Activated CD4-positive, alpha-beta memory T cell treated with anti-CD3 and anti-CD28 coated beads, Interleukin-2, amount 10 ng/mL, durations not matched to agents 7 days and 5 days (primary cell): ENCODE results near the gene TTC9B. TPM values are rescaled to one million over a fixed set of nuclear protein-coding genes. Genes with fewer than 3 reads are reported as not detected.

ENCODE experiments used
- CTCF ChIA-PET: fragments of 350-600 bp; sonication (Branson Sonifier 250); formaldehyde crosslinking; loops from one replicate; lab custom pipeline; 2021; ENCODE audit warnings: antibody characterized with exemption, inconsistent platforms; lab: Charles Lee
- POLR2A ChIA-PET: fragments of 350-600 bp; sonication (Branson Sonifier 250); formaldehyde crosslinking; loops from one replicate; lab custom pipeline; 2021; ENCODE audit warnings: antibody characterized with exemption; lab: Charles Lee
- DNase-seq: peaks from one replicate; pipeline ENCODE4 v3.0.0-alpha.2; 2020
- H3K27ac Mint-ChIP-seq: one replicate; pipeline ENCODE4 v1.8.0; 2021; ENCODE audit warnings: mild to moderate bottlenecking, mixed read lengths
- H3K27me3 Mint-ChIP-seq: one replicate; pipeline ENCODE4 v1.8.0; 2021; ENCODE audit warnings: mixed read lengths
- H3K36me3 Mint-ChIP-seq: one replicate; pipeline ENCODE4 v1.8.0; 2021; ENCODE audit warnings: low read depth, mixed read lengths
- H3K4me1 Mint-ChIP-seq: one replicate; pipeline ENCODE4 v1.8.0; 2021; ENCODE audit warnings: mixed read lengths
- H3K4me3 Mint-ChIP-seq: one replicate; pipeline ENCODE4 v1.8.0; 2021; ENCODE audit warnings: mild to moderate bottlenecking, mixed read lengths
- H3K9me3 Mint-ChIP-seq: one replicate; pipeline ENCODE4 v1.8.0; 2021; ENCODE audit warnings: mixed read lengths
- total RNA-seq, 2 experiments: library from RNA; stranded (reverse); gene quantifications; one replicate each; pipeline ENCODE4 v1.2.3, GENCODE V29; 2021

TTC9B gene
- total RNA-seq, 2 experiments from 2014 or later: not detected

DNA sequence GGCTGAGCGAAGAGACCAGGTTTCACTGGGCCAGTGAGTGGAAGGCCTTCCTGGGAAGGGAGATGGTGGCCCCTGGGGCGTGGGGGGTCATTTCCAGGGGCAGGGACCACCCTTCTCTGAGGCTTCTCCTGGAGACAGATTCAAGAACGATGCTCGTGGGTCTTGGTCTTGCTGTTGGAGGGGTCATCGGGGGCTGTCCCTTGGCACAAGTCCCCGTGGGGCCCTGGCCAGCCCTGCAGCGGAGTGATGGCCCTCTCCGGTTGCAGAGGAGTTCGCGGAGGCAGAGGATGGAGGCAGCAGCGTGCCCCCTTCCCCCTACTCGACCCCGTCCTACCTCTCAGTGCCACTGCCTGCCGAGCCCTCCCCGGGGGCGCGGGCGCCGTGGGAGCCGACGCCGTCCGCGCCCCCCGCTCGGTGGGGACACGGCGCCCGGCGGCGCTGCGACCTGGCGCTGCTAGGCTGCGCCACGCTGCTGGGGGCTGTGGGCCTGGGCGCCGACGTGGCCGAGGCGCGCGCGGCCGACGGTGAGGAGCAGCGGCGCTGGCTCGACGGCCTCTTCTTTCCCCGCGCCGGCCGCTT, 4.8 kb downstream of the TTC9B start:
- H3K27ac Mint-ChIP-seq: no peak overlapping the region
- H3K4me3 Mint-ChIP-seq: no peak overlapping the region

DNA sequence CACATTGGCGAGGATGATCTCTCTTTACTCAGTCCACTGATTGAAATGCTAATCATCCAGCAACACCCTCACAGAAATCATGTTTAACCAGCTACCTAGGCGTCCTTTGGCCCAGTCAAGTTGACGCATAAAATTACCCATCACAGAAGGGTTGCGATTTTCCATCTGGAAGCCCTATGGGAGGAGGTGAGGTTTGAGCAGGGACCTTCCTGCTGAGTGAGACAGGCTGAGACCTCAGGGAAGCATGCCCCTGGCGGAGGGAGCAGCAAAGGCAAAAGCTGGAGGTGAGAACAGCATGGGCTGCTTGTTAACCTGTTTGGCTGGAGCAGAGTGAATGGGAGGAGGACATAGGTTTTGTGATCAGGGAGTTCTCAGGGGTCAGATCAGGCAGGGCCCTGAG, 7.3 kb downstream of the TTC9B start:
- H3K9me3 Mint-ChIP-seq: no peaks in the 10 kb centered on the region
- ChIA-PET POLR2A (no interaction called here), CTCF (interaction anchor here (0.6 kb wide), 1 partner anchor 18 kb away, joined by 3 read pairs; no protein-coding TSS in a partner anchor)
- no peaks in the 10 kb centered on the region for H3K27me3 Mint-ChIP-seq
- no peak overlapping the region for H3K27ac Mint-ChIP-seq
- H3K36me3 Mint-ChIP-seq: no peaks in the 10 kb centered on the region
- H3K4me3 Mint-ChIP-seq: no peak overlapping the region
- no peak for DNase-seq
- no peaks in the 10 kb centered on the region for H3K4me1 Mint-ChIP-seq

More for the DNA sequence above, 4.8 kb downstream of the TTC9B start:
- H3K36me3 Mint-ChIP-seq: no peaks in the 10 kb centered on the region
- H3K9me3 Mint-ChIP-seq: no peaks in the 10 kb centered on the region
- H3K27me3 Mint-ChIP-seq: peaks cover 15% of the 10 kb centered on the region
- CTCF ChIA-PET: no interaction called here
- no peak for DNase-seq
- peaks cover 7% of the 10 kb centered on the region for H3K4me1 Mint-ChIP-seq
- POLR2A ChIA-PET: no interaction called here

DNA sequence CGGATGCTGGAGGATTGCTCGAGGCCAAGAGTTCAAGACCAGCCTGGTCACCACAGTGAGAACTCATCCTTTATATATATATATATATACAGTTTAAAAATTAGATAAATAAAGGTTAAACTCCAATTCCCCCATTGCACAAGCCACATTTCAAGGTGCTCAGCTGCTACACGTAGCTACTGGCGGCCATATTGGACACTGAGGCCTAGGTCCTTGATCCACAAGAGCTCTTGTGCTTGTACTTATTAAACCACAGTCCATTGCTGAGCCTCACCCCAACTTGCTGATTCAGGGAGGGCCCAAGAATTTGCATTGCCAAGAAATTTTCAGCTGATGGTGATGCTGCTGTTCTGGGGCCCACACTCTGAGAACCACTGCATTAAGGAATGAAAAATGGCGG, 9.6 kb downstream of the TTC9B start:
- no peak overlapping the region for H3K4me3 Mint-ChIP-seq
- CTCF ChIA-PET: no interaction called here
- no peaks in the 10 kb centered on the region for H3K36me3 Mint-ChIP-seq
- DNase-seq: no peak
- H3K27me3 Mint-ChIP-seq: no peaks in the 10 kb centered on the region
- H3K9me3 Mint-ChIP-seq: no peaks in the 10 kb centered on the region
- no peaks in the 10 kb centered on the region for H3K4me1 Mint-ChIP-seq
- POLR2A ChIA-PET: no interaction called here
- no peak overlapping the region for H3K27ac Mint-ChIP-seq

DNA sequence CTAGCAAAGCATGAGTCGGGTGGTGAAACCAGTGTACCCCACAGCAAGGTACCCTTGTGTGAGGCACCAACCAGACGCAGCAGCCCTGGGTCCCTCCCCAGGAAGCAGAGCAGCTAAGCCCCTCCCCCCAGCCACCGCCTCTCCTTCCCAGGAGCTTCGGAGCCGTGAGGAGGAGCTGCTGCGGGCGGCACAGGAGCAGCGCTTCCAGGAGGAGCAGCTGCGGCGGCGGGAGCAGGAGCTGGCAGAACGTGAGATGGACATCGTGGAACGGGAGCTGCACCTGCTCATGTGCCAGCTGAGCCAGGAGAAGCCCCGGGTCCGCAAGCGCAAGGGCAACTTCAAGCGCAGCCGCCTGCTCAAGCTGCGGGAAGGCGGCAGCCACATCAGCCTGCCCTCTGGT, 12.4 kb downstream of the TTC9B start:
- no peaks in the 10 kb centered on the region for H3K4me1 Mint-ChIP-seq
- POLR2A ChIA-PET: no interaction called here
- no peaks in the 10 kb centered on the region for H3K36me3 Mint-ChIP-seq
- DNase-seq: no peak
- H3K9me3 Mint-ChIP-seq: no peaks in the 10 kb centered on the region
- no peak overlapping the region for H3K27ac Mint-ChIP-seq
- no peak overlapping the region for H3K4me3 Mint-ChIP-seq
- no peaks in the 10 kb centered on the region for H3K27me3 Mint-ChIP-seq
- CTCF ChIA-PET: interaction anchor here (0.6 kb wide), 1 partner anchor 998 kb away, joined by 5 read pairs; no protein-coding TSS in a partner anchor

DNA sequence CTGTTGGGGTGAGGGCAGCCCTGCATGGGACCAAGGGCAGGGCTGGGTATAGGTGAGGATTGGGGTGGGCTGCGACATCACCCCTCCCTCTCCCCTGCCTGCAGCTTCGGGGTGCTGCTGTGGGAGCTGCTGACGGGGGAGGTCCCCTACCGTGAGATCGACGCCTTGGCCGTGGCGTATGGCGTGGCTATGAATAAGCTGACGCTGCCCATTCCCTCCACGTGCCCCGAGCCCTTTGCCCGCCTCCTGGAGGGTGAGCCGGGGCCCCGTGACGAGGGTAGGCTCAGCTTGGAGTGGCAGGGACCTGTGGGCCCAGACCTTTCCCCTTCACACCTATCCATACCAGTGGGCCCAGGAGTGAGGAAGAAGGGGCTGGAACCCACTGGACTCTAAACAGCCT, 13.8 kb downstream of the TTC9B start:
- no peaks in the 10 kb centered on the region for H3K9me3 Mint-ChIP-seq
- no peak overlapping the region for H3K4me3 Mint-ChIP-seq
- DNase-seq: no peak
- H3K4me1 Mint-ChIP-seq: no peaks in the 10 kb centered on the region
- CTCF ChIA-PET: no interaction called here
- no peaks in the 10 kb centered on the region for H3K27me3 Mint-ChIP-seq
- peaks cover under 1% of the 10 kb centered on the region for H3K36me3 Mint-ChIP-seq
- no peak overlapping the region for H3K27ac Mint-ChIP-seq
- POLR2A ChIA-PET: no interaction called here

DNA sequence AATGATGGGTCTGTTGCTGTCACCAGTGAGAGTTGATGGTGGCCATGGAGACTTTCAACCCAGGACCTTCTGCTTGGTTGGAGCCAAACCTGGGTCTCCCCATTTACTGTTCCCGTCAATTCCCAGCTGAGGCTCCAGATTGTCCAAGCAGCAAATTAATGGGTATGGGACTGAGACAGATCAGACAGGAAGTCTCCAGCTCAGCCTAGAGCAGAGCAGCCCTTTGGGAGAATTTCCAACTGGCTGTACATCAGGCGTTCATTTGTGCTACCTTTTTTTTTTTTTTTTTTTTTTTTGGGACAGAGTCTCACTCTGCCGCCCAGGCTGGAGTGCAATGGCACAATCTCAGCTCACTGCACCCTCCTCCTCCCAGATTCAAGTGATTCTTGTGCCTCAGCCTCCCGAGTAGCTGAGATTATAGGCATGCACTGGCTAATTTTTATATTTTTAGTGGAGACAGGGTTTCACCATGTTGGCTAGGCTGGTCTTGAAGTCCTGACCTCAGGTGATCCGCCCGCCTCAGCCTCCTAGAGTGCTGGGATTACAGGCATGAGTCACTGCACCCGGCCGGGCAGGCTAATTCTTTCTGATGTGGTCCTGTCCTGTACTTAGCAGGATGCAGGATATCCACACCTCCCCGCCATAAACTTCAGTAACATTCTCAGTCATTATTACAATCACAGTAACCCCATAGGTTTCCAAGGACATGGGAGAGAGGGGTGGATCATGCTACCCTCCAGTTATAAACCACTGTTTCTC, 17.7 kb downstream of the TTC9B start:
- ChIA-PET CTCF (no interaction called here), POLR2A (no interaction called here)
- Mint-ChIP-seq H3K4me1 (no peaks in the 10 kb centered on the region), H3K4me3 (no peak overlapping the region), H3K27ac (no peak overlapping the region), H3K27me3 (no peaks in the 10 kb centered on the region), H3K9me3 (no peaks in the 10 kb centered on the region), H3K36me3 (peaks cover 2% of the 10 kb centered on the region)
- no peak for DNase-seq

DNA sequence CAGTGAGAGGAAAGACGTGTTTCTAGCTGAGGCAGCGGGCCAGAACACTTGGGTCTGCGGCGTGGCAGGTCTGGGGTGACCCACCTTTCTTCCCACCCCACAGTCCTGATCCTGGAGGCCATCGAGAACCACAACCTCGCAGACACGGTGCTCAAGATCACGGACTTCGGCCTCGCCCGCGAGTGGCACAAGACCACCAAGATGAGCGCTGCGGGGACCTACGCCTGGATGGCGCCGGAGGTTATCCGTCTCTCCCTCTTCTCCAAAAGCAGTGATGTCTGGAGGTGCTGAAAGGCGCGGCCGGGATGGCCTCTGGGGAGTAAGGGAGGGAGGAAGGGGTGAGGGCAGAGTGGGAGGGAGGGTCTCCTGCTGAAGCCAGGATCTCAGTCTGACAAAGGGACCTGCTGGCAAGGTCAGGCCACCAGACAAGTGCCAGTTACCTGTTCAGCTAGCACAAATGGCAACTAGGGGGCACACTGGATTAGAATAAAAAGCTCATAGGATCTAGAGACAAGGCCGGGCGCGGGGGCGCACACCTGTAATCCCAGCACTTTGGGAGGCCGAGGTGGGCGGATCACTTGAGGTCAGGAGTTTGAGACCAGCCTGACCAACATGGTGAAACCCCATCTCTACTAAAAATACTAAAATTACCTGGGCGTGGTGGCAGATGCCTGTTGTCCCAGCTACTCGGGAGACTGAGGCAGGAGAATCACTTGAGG, 19.8 kb downstream of the TTC9B start:
- Mint-ChIP-seq H3K27me3 (no peaks in the 10 kb centered on the region), H3K4me1 (peaks cover 6% of the 10 kb centered on the region), H3K4me3 (no peak overlapping the region), H3K27ac (no peak overlapping the region), H3K9me3 (no peaks in the 10 kb centered on the region), H3K36me3 (peaks cover 2% of the 10 kb centered on the region)
- ChIA-PET POLR2A (no interaction called here), CTCF (no interaction called here)
- no peak for DNase-seq

DNA sequence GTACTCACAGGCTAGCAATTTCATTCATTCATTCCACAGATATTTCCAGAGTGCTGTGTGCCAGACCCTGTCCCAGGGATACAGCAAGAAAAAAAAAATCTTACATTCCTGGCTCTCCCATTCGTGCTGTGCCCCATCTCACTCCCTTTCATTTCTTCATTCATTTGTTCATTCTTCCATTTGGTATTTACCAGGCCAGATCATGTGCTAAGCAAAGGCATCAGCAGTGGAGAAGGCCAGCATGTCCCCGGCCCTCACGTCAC, 24.7 kb downstream of the TTC9B start:
- Mint-ChIP-seq H3K36me3 (no peaks in the 10 kb centered on the region), H3K4me3 (no peak overlapping the region)

DNA sequence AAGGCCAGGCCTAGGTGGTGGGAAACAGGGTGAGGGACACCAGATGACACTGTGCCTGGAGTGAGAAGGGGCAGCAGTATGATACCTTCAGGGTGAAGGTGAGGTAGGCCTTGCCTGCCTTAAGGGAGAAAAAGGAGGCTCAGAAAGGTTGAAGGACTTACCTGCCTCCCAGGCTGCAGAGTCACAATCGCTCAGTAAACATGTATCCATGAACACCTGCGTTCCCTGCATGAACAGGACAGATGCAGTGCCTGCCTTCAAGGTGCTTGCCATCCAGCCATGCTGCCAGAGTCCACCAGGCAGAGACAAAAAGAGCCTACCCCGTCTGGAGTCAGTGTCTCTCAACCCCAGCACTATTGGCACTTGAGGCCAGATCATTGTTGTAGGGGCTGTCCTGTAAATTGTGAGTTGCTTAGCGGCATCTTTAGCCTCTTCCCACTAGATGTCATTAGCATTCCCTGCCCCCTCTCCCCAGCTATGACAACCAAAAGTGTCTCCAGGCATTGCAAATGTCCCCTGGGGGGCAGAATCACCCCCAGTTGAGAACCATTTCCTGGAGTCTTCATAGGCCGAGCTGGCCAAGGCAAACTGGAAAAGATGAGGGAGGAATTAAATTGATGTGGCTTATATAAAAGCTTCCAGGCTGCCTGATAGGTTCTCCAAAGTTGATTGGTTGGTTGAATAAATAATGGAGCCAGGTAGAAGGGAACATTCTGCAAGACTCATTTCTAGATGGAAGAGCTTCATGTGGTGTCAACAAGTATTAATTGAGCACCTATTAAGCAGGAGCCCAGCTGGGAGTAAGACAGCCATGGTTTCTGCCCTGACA, 25.2 kb downstream of the TTC9B start:
- no peaks in the 10 kb centered on the region for H3K9me3 Mint-ChIP-seq
- H3K36me3 Mint-ChIP-seq: no peaks in the 10 kb centered on the region
- DNase-seq: no peak
- POLR2A ChIA-PET: no interaction called here
- peaks cover 19% of the 10 kb centered on the region for H3K4me1 Mint-ChIP-seq
- H3K4me3 Mint-ChIP-seq: peak overlapping the region; percentile 63
- no peaks in the 10 kb centered on the region for H3K27me3 Mint-ChIP-seq
- CTCF ChIA-PET: no interaction called here
- H3K27ac Mint-ChIP-seq: no peak overlapping the region

More for the DNA sequence above, 24.7 kb downstream of the TTC9B start:
- no peaks in the 10 kb centered on the region for H3K9me3 Mint-ChIP-seq
- ChIA-PET POLR2A (no interaction called here), CTCF (no interaction called here)
- no peak overlapping the region for H3K27ac Mint-ChIP-seq
- no peaks in the 10 kb centered on the region for H3K27me3 Mint-ChIP-seq
- DNase-seq: no peak
- peaks cover 19% of the 10 kb centered on the region for H3K4me1 Mint-ChIP-seq

DNA sequence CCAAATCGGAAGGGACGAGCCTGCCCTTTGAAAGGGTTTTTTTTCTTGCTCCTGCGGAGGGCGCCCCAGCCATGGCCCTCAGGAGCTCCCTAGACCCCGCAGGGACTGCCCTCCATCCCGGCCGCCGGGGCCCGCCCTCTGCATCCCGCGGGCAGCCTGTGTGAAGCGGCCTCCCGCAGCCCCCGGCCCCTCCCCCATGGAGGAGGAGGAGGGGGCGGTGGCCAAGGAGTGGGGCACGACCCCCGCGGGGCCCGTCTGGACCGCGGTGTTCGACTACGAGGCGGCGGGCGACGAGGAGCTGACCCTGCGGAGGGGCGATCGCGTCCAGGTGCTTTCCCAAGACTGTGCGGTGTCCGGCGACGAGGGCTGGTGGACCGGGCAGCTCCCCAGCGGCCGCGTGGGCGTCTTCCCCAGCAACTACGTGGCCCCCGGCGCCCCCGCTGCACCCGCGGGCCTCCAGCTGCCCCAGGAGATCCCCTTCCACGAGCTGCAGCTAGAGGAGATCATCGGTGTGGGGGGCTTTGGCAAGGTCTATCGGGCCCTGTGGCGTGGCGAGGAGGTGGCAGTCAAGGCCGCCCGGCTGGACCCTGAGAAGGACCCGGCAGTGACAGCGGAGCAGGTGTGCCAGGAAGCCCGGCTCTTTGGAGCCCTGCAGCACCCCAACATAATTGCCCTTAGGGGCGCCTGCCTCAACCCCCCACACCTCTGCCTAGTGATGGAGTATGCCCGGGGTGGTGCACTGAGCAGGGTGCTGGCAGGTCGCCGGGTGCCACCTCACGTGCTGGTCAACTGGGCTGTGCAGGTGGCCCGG, 26.1 kb downstream of the TTC9B start:
- CTCF ChIA-PET: interaction anchor here (0.6 kb wide), 1 partner anchor 1784 kb away, joined by 3 read pairs; no protein-coding TSS in a partner anchor
- H3K4me3 Mint-ChIP-seq: peak overlapping the region; percentile 63
- H3K9me3 Mint-ChIP-seq: no peaks in the 10 kb centered on the region
- DNase-seq: peak; percentile 28
- POLR2A ChIA-PET: interaction anchor here (1.1 to 1.5 kb wide), 2 partner anchors 11 to 102 kb away, joined by 3 to 4 read pairs; no protein-coding TSS in a partner anchor
- no peaks in the 10 kb centered on the region for H3K27me3 Mint-ChIP-seq
- H3K36me3 Mint-ChIP-seq: no peaks in the 10 kb centered on the region
- no peak overlapping the region for H3K27ac Mint-ChIP-seq
- peaks cover 19% of the 10 kb centered on the region for H3K4me1 Mint-ChIP-seq

DNA sequence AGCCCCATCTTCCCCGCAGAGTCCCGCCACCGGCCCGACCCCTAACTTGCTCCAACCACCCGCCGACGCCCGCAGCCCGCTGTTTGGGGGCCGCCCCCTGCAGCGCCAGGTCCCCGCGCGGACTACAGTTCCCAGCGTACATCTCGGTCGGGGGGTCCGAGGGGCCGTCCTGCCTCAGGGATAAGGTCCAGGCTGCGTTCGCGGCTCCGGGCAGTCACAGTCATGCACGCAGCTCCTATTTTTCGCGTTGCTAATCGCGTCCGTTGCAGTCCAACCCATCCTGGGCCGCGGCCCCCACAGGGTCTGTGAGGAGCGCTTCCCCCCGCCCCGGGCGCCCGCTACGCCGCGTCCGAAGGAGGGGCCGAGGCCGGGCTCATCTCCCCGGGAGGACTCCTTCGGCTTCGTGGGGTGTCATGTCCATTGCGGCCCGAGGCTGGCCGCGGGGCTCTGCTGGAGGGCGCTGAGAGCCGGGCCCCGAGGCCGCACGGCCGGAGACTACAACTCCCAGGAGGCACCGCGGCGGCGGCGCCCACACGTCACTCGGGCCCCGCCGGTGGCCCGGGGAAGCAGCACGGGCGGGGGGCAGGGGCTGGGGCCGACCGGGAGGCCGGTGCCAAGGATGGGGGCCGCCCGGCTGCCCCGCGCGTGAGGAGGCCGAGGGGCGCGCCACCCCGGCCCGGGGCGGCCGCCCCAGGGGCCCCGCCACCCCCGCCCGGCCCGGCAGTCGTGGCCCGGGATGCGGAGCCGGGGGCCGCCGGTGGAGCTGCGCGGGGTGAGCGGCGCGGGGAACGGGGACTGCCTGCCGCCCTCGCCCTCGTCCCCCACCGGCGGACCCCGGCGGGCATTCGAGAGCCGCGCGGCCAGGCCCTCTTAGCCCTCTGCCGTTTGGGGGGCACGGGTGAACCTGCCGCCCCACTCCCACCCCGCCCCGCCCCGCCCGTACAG, 27.0 kb downstream of the TTC9B start, which contains the start of gene MAP3K10:
Gene MAP3K10, plus strand, starts transcription at position 536 of the 945 bp plus-strand sequence. CDS start 606 bp downstream, outside the sequence.
- ChIA-PET POLR2A (interaction anchor here (0.7 to 1.5 kb wide), 10 partner anchors 12 to 1207 kb away, joined by 3 to 8 read pairs (median 4); partner anchors contain the start of genes C19orf47, PSMC4, ZNF546 and ZNF780A), CTCF (interaction anchor here (0.6 to 1.1 kb wide), 5 partner anchors 26 to 1681 kb away, joined by 3 to 5 read pairs (median 3); partner anchors contain the start of genes PAF1 and PSMC4)
- H3K4me3 Mint-ChIP-seq: peak within 1 kb of the TSS; percentile 85
- peak; percentile 78 for DNase-seq
- peaks cover 19% of the 10 kb centered on the region for H3K4me1 Mint-ChIP-seq
- H3K27me3 Mint-ChIP-seq: no peaks in the 10 kb centered on the region
- H3K9me3 Mint-ChIP-seq: no peaks in the 10 kb centered on the region
- H3K36me3 Mint-ChIP-seq: no peaks in the 10 kb centered on the region
- peak within 1 kb of the TSS; percentile 85 for H3K27ac Mint-ChIP-seq
